K562 treated with DMSO at 1 percent for 48 hours (cell line): Measurements from ENCODE around the gene RSRC2. TPM values are rescaled to one million over a fixed set of nuclear protein-coding genes. Genes with fewer than 3 reads are reported as not detected.

ENCODE experiments used
- total RNA-seq: library from RNA; unstranded; fragments of 300-600 nt; gene quantifications from 2 replicates; pipeline ENCODE4 v1.2.3, GENCODE V29; 2022; ENCODE audit warnings: low replicate concordance; ENCODE audit errors: extremely low read depth

Gene RSRC2
- not detected in 2 replicates for total RNA-seq

DNA sequence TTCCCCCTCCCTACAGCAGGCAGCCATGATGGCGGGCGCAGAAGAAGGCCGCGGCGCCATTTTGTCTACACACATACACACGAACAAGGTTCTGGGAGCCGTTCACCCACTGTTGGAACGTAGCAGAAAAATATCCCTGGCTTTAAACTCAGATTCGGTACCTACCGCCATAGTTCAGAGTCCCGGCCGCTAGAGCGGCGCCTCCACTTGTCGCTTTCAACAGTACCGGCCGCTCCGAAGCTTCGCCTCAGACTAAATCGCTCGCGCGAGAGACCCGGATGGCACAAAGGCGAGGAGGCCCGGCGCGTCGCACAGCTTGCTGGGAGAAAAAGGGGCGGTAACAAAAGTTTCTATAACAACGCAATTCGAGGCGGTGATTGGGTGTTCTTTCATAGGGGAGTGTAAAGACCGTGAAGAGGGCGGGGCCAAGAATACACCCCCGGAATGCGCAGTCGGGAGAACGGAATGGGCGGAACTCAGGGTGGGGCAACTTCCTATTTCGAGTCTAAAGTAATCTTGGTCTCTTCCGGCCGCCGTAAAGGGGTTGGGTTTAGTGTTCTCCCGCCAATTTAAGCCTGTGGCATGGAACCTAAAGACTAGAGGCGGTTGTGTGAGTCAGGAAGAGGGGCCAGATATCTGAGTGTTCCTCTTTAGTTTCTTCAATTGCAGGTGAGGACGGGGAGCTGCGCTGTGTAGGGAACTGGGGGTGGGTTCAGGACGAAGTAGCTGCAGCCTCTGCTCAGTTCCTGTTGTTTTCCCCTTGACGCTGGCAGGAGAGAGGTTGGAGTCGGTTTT, at the start of gene RSRC2, which contains the start of gene KNTC1:
Gene RSRC2 (minus strand): TSS at position 254 of the 795 bp plus-strand sequence. CDS start 83 bp downstream, at position 171.
Gene KNTC1 (plus strand): TSS at position 567 of the 795 bp plus-strand sequence. CDS start 2,815 bp downstream, outside the sequence.

DNA sequence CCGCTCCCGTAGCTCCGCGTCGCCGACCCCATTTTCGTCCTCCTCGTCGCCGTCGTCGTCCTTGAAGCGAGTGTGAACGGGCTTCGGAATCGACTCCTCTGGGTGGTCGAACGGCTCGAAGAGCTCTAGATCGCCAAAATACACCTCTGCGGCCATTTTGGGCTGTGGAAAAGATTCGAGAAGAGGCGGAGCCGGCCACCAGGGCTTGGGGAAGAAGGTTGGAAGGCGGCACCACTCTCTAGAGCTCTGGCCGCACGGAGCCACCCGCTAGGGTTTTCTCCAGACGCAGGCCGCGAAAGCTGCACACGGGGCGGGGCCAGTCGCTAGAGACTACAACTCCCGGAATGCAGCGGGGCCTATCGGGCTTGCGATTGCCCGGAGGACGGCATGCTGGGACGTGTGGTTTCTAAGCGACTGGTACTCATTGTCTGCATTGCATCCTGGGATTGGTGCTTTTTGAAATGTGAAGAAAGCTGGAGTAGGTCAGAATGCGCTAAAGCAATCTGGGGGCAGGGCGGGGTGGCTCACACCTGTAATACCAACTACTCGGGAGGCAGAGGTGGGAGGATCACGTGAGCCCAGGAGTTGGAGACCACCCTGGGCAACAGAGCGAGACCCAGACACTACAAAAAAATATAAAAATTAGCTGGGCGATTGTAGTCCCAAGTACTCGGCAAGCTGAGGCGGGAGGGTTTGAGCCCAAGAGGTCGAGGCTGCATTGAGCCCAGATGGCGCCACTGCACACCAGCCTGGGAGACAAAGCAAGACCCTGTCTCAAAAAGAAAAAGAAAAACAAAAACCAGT, 25.8 kb downstream of the RSRC2 start, which contains the start of gene ZCCHC8:
Gene ZCCHC8 (minus strand): TSS at position 248 of the 804 bp plus-strand sequence. CDS start 92 bp downstream, at position 156.

Other genes starting within 250 kb of the RSRC2 start
- not detected in 2 replicates for gene CLIP1, start 104.3 kb downstream of the RSRC2 start, total RNA-seq
- gene ZCCHC8, start 26.0 kb downstream of the RSRC2 start, total RNA-seq = not detected in 2 replicates
- 100.0 TPM in 1 of 2 replicates, not detected in the other for gene KNTC1, start 313 bp upstream of the RSRC2 start, total RNA-seq
- gene HCAR2, start 176.4 kb upstream of the RSRC2 start, total RNA-seq = not detected in 2 replicates
- gene HCAR3, start 189.9 kb upstream of the RSRC2 start, total RNA-seq = not detected in 2 replicates
- gene HCAR1, start 203.9 kb upstream of the RSRC2 start, total RNA-seq = not detected in 2 replicates
- not detected in 2 replicates for gene DENR, start 225.9 kb upstream of the RSRC2 start, total RNA-seq
- not detected in 2 replicates for gene CCDC62, start 247.6 kb upstream of the RSRC2 start, total RNA-seq